ENCODE measurements around the gene TST. TPM values are rescaled to one million over a fixed set of nuclear protein-coding genes. Genes with fewer than 3 reads are reported as not detected.

The TST gene
- total and polyA plus RNA-seq, 9 of the 15 experiments (the other 6 are each of a cell fraction or from before 2014, with no cell fraction given) = 1.4 to 26.9 (median 12.4) TPM

GRCh38 chr22:36982136-36982535, 37.1 kb downstream of the TST start:
- Histone ChIP-seq H3K9ac (ENCODE audit: insufficient read depth in 1 of 2, low read depth in 2 of 2, low read length in 2 of 2) (peak overlapping the region; percentile 37 to 57; a peak in 3 of 4 replicates), H3K4me3 (no peak overlapping the region), H3K4me1 (replicated peaks in 1 of 2; ENCODE audit: control insufficient read depth in 2 of 2, insufficient read depth in 2 of 2, low read length in 2 of 2) (peaks cover 23 to 28% of the 10 kb centered on the region in 2 experiments; a peak in 4 of 5 replicates), H3K4me2 (ENCODE audit: insufficient read depth, low read length) (peak overlapping the region; percentile 53), H4K20me1 (replicated peaks; ENCODE audit: control insufficient read depth, insufficient read depth, low read length) (no peaks in the 10 kb centered on the region), H3K27ac (ENCODE audit: extremely low read depth, low read depth, low read length) (peak overlapping the region; percentile 77), H3K9me3 (replicated peaks; ENCODE audit: control insufficient read depth, insufficient read depth, low read depth, low read length) (peaks cover 14% of the 10 kb centered on the region), H3K36me3 (ENCODE audit: control insufficient read depth, insufficient read depth, low read length) (no peaks in the 10 kb centered on the region; the same call in 2 of the 3 replicates), H2AFZ (ENCODE audit: low read depth, low read length) (peak overlapping the region; percentile 54), H3K27me3 (ENCODE audit: control insufficient read depth in 2 of 2, insufficient read depth in 2 of 2, low read length in 2 of 2) (no peaks in the 10 kb centered on the region), H3K79me2 (ENCODE audit: control insufficient read depth, insufficient read depth, low read length) (no peaks in the 10 kb centered on the region), H3K9me1 (ENCODE audit: control insufficient read depth, insufficient read depth, low read length) (no peaks in the 10 kb centered on the region)
- in situ Hi-C loops (cut with MboI) (no loop called here), intact Hi-C loops (cut with micrococcal nuclease) (no loop called here)
- ChIA-PET CTCF (ENCODE audit: low intra/inter-chr PET ratio) (no interaction called here), POLR2A (interaction anchor here (0.6 to 1.1 kb wide), 6 partner anchors 11 to 1819 kb away, joined by 3 to 4 read pairs (median 3); no protein-coding TSS in a partner anchor)
- FAIRE-seq = peak; percentile 89
- WGBS (ENCODE audit: insufficient coverage, low coverage, missing lambda C conversion rate) = 0% methylated on average over 5 of the region's 5 CpGs
- BruUV-seq (replicated peaks) = no TSS peak
- peak; percentile 77 for ATAC-seq
- DNase-seq (ENCODE audit: extremely low read depth in 1 of 4, low spot score in 3 of 4) = peak; percentile 70 to 87 (median 76)
- TF ChIP-seq TAL1 (IDR thresholded peaks at IDR 0.05) (peak; percentile 91), ZNF444 (CRISPR knock-in tag; IDR thresholded peaks at IDR 0.05) (no peak), ZC3H4 (CRISPR knock-in tag; IDR thresholded peaks at IDR 0.05; ENCODE audit: borderline replicate concordance) (no peak), SMARCA4 (IDR thresholded peaks at IDR 0.05) (peak; percentile 83), ZEB2 (IDR thresholded peaks at IDR 0.05) (no peak), HEY1 (CRISPR knock-in tag; IDR thresholded peaks at IDR 0.05; ENCODE audit: borderline replicate concordance) (no peak), BCOR (IDR thresholded peaks at IDR 0.05) (no peak), ZNF197 (CRISPR knock-in tag; IDR thresholded peaks at IDR 0.05; ENCODE audit: low read depth) (no peak), HLTF (IDR thresholded peaks at IDR 0.05) (no peak), NFE2L1 (tag; IDR thresholded peaks at IDR 0.05; ENCODE audit: borderline replicate concordance, low read depth) (no peak), ZNF717 (CRISPR knock-in tag; IDR thresholded peaks at IDR 0.05) (no peak), HDAC1 (IDR thresholded peaks at IDR 0.05) (peak in 1 of 2 experiments; percentile 34; a peak in 1 of 4 replicates), BRD9 (IDR thresholded peaks at IDR 0.05; ENCODE audit: low read depth, partially characterized antibody) (no peak), FOXK1 (CRISPR knock-in tag; IDR thresholded peaks at IDR 0.05; ENCODE audit: borderline replicate concordance) (no peak), ATF6 (CRISPR knock-in tag; IDR thresholded peaks at IDR 0.05) (no peak), PTRF (tag; IDR thresholded peaks at IDR 0.05) (no peak), ZNF561 (CRISPR knock-in tag; conservative IDR thresholded peaks at IDR 0.05) (no peak)
- TF ChIP-seq, protein P1, sequence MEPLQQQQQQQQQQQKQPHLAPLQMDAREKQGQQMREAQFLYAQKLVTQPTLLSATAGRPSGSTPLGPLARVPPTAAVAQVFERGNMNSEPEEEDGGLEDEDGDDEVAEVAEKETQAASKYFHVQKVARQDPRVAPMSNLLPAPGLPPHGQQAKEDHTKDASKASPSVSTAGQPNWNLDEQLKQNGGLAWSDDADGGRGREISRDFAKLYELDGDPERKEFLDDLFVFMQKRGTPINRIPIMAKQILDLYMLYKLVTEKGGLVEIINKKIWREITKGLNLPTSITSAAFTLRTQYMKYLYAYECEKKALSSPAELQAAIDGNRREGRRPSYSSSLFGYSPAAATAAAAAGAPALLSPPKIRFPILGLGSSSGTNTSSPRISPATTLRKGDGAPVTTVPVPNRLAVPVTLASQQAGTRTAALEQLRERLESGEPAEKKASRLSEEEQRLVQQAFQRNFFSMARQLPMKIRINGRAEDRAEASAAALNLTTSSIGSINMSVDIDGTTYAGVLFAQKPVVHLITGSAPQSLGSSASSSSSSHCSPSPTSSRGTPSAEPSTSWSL (CRISPR knock-in tag; IDR thresholded peaks at IDR 0.05; ENCODE audit: borderline replicate concordance) = no peak
- TF ChIP-seq, protein P2, sequence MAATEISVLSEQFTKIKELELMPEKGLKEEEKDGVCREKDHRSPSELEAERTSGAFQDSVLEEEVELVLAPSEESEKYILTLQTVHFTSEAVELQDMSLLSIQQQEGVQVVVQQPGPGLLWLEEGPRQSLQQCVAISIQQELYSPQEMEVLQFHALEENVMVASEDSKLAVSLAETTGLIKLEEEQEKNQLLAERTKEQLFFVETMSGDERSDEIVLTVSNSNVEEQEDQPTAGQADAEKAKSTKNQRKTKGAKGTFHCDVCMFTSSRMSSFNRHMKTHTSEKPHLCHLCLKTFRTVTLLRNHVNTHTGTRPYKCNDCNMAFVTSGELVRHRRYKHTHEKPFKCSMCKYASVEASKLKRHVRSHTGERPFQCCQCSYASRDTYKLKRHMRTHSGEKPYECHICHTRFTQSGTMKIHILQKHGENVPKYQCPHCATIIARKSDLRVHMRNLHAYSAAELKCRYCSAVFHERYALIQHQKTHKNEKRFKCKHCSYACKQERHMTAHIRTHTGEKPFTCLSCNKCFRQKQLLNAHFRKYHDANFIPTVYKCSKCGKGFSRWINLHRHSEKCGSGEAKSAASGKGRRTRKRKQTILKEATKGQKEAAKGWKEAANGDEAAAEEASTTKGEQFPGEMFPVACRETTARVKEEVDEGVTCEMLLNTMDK (IDR thresholded peaks at IDR 0.05; ENCODE audit: borderline replicate concordance, insufficient read depth, low read depth, low read length, poor library complexity, severe bottlenecking) = peak; percentile 22

All from K562 (cell line).